ENCODE measurements around the gene SLC2A4RG.

GRCh38 chr20:63744158-63744557 lies 4.6 kb downstream of the SLC2A4RG start:
- TF ChIP-seq GATA3 (IDR thresholded peaks at IDR 0.05; ENCODE audit: low read depth, low read length) (no peak), GATA2 (IDR thresholded peaks at IDR 0.05; ENCODE audit: low read depth, low read length) (no peak)
